Lung (tissue), 12 donors: ENCODE measurements around the gene FEM1C. TPM values are rescaled to one million over a fixed set of nuclear protein-coding genes. Genes with fewer than 3 reads are reported as not detected.

Experiments used
- ATAC-seq: fragments of 200-7000 bp; cut with Tn5 transposase; one replicate; pipeline ENCODE4 v1.9.1; 2020; ENCODE audit warnings: moderate number of reproducible peaks; ENCODE audit not compliant: insufficient read depth, low FRiP score
- DNase-seq, 3 donors: peaks; one replicate each; pipeline ENCODE4 v3.0.0-alpha.2; 2013 to 2017
- H3K27ac ChIP-seq, 2 donors: one replicate each; pipeline ENCODE4 v1.5.1; 2013; ENCODE audit warnings: mild to moderate bottlenecking in 2 of 2, moderate library complexity in 2 of 2, control low read depth in 1 of 2, inconsistent platforms in 1 of 2, low read depth in 1 of 2, low read length in 1 of 2
- H3K27me3 ChIP-seq, 3 donors: one replicate each; pipeline ENCODE4 v1.5.1; 2013; ENCODE audit warnings: low read length in 2 of 3; ENCODE audit not compliant: control insufficient read depth in 3 of 3, insufficient read depth in 3 of 3
- H3K36me3 ChIP-seq, 4 donors: one replicate each; pipeline ENCODE4 v1.5.1; 2013; ENCODE audit warnings: low read length in 4 of 4, mild to moderate bottlenecking in 1 of 4, moderate library complexity in 1 of 4; ENCODE audit not compliant: control insufficient read depth in 4 of 4, insufficient read depth in 4 of 4
- H3K4me1 ChIP-seq, 5 donors: one replicate each; pipeline ENCODE4 v1.5.1; 2013; ENCODE audit warnings: low read length in 5 of 5, mild to moderate bottlenecking in 2 of 5, moderate library complexity in 1 of 5; ENCODE audit not compliant: control insufficient read depth in 5 of 5, insufficient read depth in 5 of 5
- H3K4me3 ChIP-seq: one replicate; pipeline ENCODE4 v1.5.1; 2013; ENCODE audit warnings: mild to moderate bottlenecking, control low read depth, moderate library complexity
- H3K9ac ChIP-seq, 2 donors: one replicate each; pipeline ENCODE4 v1.5.1; 2013; ENCODE audit warnings: low read length in 2 of 2, control low read depth in 1 of 2; ENCODE audit not compliant: insufficient read depth in 1 of 2
- H3K9me3 ChIP-seq, 4 donors: one replicate each; pipeline ENCODE4 v1.5.1; 2013; ENCODE audit warnings: low read length in 3 of 4, mild to moderate bottlenecking in 1 of 4, moderate library complexity in 1 of 4; ENCODE audit not compliant: control insufficient read depth in 4 of 4, insufficient read depth in 3 of 4
- WGBS, 2 donors: extraction: QIAGEN DNeasy Blood & Tissue Kit; methylation state at CpG; one replicate each; pipeline ENCODE4 v1.1.7; 2013; 5-methylcytosine and 5-hydroxymethylcytosine counted together
- polyA plus RNA-seq, 2 donors: library from polyadenylated mRNA; stranded (reverse); fragments of 200-250 nt; gene quantifications; one replicate each; pipeline ENCODE4 v1.2.1, GENCODE V29; 2013
- total RNA-seq, 2 donors: library from RNA; depleted of rRNA in 1 of 2; stranded (reverse); fragments of >200 nt in 1 of 2; gene quantifications; one replicate each; pipeline ENCODE4 v1.2.1, GENCODE V29; 2014 to 2021
- TF ChIP-seq, protein P1 (sequence below): IDR thresholded peaks from 2 replicates; pipeline ENCODE4 v1.5.1; 2012; ENCODE audit warnings: mild to moderate bottlenecking; ENCODE audit errors: control extremely low read depth, extremely low read depth
- donor health status: control.
- donor health status: control.
- donor health status: Bipolar disorder and iron deficiency.
- donor health status: healthy.
- donor health status: DM: yes; HTN: yes; CAD: no.

Gene FEM1C
- total and polyA plus RNA-seq, 4 donors, result 8.0 to 47.9 (median 19.2) TPM

- Histone ChIP-seq H3K36me3 (peaks cover 2 to 12% (median 6%) of the 10 kb centered on the region in 4 donors), H3K27me3 (no peaks in the 10 kb centered on the region), H3K9ac (no peak overlapping the region), H3K27ac (peak overlapping the region in 1 of 2 donors; percentile 78), H3K4me3 (no peak overlapping the region), H3K9me3 (peaks cover 0 to 4% (median 3%) of the 10 kb centered on the region in 4 donors), H3K4me1 (peaks cover 0 to 29% (median 5%) of the 10 kb centered on the region in 5 donors)
- ATAC-seq, result no peak
- TF ChIP-seq, protein P1, sequence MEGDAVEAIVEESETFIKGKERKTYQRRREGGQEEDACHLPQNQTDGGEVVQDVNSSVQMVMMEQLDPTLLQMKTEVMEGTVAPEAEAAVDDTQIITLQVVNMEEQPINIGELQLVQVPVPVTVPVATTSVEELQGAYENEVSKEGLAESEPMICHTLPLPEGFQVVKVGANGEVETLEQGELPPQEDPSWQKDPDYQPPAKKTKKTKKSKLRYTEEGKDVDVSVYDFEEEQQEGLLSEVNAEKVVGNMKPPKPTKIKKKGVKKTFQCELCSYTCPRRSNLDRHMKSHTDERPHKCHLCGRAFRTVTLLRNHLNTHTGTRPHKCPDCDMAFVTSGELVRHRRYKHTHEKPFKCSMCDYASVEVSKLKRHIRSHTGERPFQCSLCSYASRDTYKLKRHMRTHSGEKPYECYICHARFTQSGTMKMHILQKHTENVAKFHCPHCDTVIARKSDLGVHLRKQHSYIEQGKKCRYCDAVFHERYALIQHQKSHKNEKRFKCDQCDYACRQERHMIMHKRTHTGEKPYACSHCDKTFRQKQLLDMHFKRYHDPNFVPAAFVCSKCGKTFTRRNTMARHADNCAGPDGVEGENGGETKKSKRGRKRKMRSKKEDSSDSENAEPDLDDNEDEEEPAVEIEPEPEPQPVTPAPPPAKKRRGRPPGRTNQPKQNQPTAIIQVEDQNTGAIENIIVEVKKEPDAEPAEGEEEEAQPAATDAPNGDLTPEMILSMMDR, result no peak
- no peak for DNase-seq
- WGBS, 2 donors, result 98% methylated on average over 9 of the region's 9 CpGs
Observed at GRCh38 chr5:115545351-115545882, 842 bp upstream of the FEM1C start.

DNA sequence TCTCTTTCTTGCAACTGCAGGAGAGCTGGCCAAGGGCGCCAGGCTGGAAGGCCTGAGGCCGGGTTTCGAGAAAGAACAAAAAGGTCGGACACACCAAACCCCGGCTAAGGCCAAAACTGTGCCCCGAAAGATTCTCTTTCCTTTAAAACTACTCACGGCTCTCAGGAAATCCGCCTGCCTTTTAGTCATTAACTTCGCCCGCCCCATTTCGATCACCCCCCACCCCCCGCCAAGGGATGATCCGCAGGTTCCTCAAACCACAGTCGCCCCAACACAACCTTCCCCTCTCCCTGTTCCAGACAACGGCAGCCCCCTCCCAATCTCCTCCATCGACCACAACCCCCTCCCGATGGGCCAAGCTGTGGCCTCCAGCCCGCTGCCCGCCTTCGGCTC, 536 bp downstream of the FEM1C start:
- peak; percentile 6 for ATAC-seq
- Histone ChIP-seq H3K36me3 (peaks cover 2 to 19% (median 13%) of the 10 kb centered on the region in 4 donors), H3K4me1 (peaks cover 0 to 38% (median 13%) of the 10 kb centered on the region in 5 donors), H3K4me3 (peak overlapping the region; percentile 73), H3K9ac (peak overlapping the region; percentile 83 to 95), H3K9me3 (peaks cover 0 to 4% (median 3%) of the 10 kb centered on the region in 4 donors), H3K27ac (peak overlapping the region; percentile 96 to 98), H3K27me3 (no peaks in the 10 kb centered on the region)
- peak; percentile 63 to 83 (median 64) for DNase-seq
- TF ChIP-seq, protein P1, result no peak
- WGBS, 2 donors, result 1% methylated on average over 20 of the region's 20 CpGs

GRCh38 chr5:115543365-115544042, 1.1 kb downstream of the FEM1C start:
- Histone ChIP-seq H3K27me3 (no peaks in the 10 kb centered on the region), H3K27ac (peak overlapping the region; percentile 96 to 98), H3K9me3 (peaks cover 0 to 4% (median 3%) of the 10 kb centered on the region in 4 donors), H3K36me3 (peaks cover 2 to 24% (median 17%) of the 10 kb centered on the region in 4 donors), H3K9ac (peak overlapping the region; percentile 83 to 95), H3K4me3 (peak overlapping the region; percentile 73), H3K4me1 (peaks cover 0 to 42% (median 14%) of the 10 kb centered on the region in 5 donors)
- TF ChIP-seq, protein P1, result no peak
- ATAC-seq (peak; percentile 28), DNase-seq (peak in 2 of 3 donors; percentile 57 to 79)
- WGBS, 2 donors, result 8 to 15% methylated on average over 15 of the region's 15 CpGs
